Fibroblast of lung (primary cell): ENCODE results near the gene YEATS4. TPM values are rescaled to one million over a fixed set of nuclear protein-coding genes. Genes with fewer than 3 reads are reported as not detected.
A peak's percentile ranks its signal among the peaks of the same experiment; 100 is the strongest.

Experiments
- DNase-seq, 2 donors: peaks; one replicate each; pipeline versions ENCODE4 v3.0.0 to v3.0.0-alpha.2; 2010; ENCODE audit warnings: low read depth in 2 of 2
- H2AFZ ChIP-seq: 2 replicates; pipeline ENCODE4 v1.5.1; 2012; ENCODE audit warnings: low read length, control low read depth, inconsistent platforms
- H3K27ac ChIP-seq: 2 replicates; pipeline ENCODE4 v1.5.1; 2011; ENCODE audit warnings: low read length, control low read depth; ENCODE audit not compliant: insufficient read depth
- H3K27me3 ChIP-seq: 2 replicates; pipeline ENCODE4 v1.5.1; 2011; ENCODE audit warnings: mild to moderate bottlenecking, low read length; ENCODE audit not compliant: control insufficient read depth, insufficient read depth
- H3K36me3 ChIP-seq: 2 replicates; pipeline ENCODE4 v1.5.1; 2011; ENCODE audit warnings: low read length; ENCODE audit not compliant: control insufficient read depth, insufficient read depth
- H3K4me1 ChIP-seq: 2 replicates; pipeline ENCODE4 v1.5.1; 2011; ENCODE audit warnings: low read length; ENCODE audit not compliant: control insufficient read depth, insufficient read depth; ENCODE audit errors: extremely low read depth
- H3K4me2 ChIP-seq: 2 replicates; pipeline ENCODE4 v1.5.1; 2011; ENCODE audit warnings: low read length, control low read depth; ENCODE audit not compliant: insufficient read depth; ENCODE audit errors: extremely low read depth
- H3K4me3 ChIP-seq, 4 experiments: fragments of 200-600 bp in 1 of 4; sonication (generic) in 1 of 4; replicated peaks in 1 of 4; 2 replicates each; pipeline ENCODE4 v1.5.1; 2011 to 2016; ENCODE audit warnings: low read length in 4 of 4, low read depth in 3 of 4, mild to moderate bottlenecking in 3 of 4, control low read depth in 2 of 4, inconsistent platforms in 1 of 4, mixed read lengths in 1 of 4; ENCODE audit not compliant: insufficient read depth in 1 of 4; ENCODE audit errors: control extremely low read depth in 1 of 4
- H3K79me2 ChIP-seq: 2 replicates; pipeline ENCODE4 v1.5.1; 2012; ENCODE audit warnings: mild to moderate bottlenecking, low read length, inconsistent platforms; ENCODE audit not compliant: control insufficient read depth, insufficient read depth
- H3K9ac ChIP-seq: 2 replicates; pipeline ENCODE4 v1.5.1; 2011; ENCODE audit warnings: mild to moderate bottlenecking, low read length, control low read depth; ENCODE audit not compliant: insufficient read depth
- H3K9me3 ChIP-seq: 2 replicates; pipeline ENCODE4 v1.5.1; 2012; ENCODE audit warnings: low read depth, low read length; ENCODE audit not compliant: control insufficient read depth, insufficient read depth
- H4K20me1 ChIP-seq: 2 replicates; pipeline ENCODE4 v1.5.1; 2011; ENCODE audit warnings: low read length; ENCODE audit not compliant: control insufficient read depth, insufficient read depth; ENCODE audit errors: extremely low read depth
- EZH2 ChIP-seq: IDR thresholded peaks from 2 replicates; pipeline ENCODE4 v1.5.1; 2012; ENCODE audit warnings: low read length, control low read depth, mild to moderate bottlenecking; ENCODE audit errors: missing control alignments
- polyA plus RNA-seq, 2 donors: library from polyadenylated mRNA; depleted of rRNA in 1 of 2; stranded (reverse) in 1 of 2; unstranded in 1 of 2; fragments of >200 nt; gene quantifications; 2 replicates each; pipeline ENCODE4 v1.2.1, GENCODE V29; 2011 to 2012; ENCODE audit warnings: missing spikeins in 1 of 2
- total RNA-seq: library from RNA; depleted of rRNA; stranded (reverse); fragments of >200 nt; gene quantifications from 2 replicates; pipeline ENCODE4 v1.2.1, GENCODE V29; 2014
- TF ChIP-seq, protein P1 (sequence below), 2 donors: IDR thresholded peaks in 1 of 2; conservative IDR thresholded peaks in 1 of 2; 1 replicate in 1 of 2; 2 replicates in 1 of 2; pipeline ENCODE4 v1.5.1; 2011 to 2012; ENCODE audit warnings: low read length in 2 of 2, control low read depth in 1 of 2, inconsistent platforms in 1 of 2, low read depth in 1 of 2, mild to moderate bottlenecking in 1 of 2

The YEATS4 gene
- total and polyA plus RNA-seq, 2 donors (not counting 1 experiment from before 2014, with no cell fraction given): 14.1 to 16.3 TPM

DNA sequence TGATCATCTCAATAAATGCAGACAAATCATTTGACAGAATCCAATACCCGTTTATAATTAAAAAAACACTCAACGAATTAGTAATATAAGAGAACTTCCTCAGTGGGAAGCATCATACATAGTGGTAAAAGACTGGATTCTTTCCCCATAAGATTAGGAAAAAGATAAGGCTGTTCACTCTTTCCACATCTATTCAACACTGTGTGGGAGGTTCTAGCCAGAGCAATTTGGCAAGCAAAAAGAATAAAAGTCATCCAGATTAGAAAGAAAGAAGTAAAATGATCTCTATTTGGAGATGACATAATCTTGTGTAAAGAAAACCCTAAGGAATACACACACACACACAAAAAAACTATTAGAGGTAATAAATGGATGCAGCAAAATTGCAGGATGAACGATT, 38.4 kb downstream of the YEATS4 start:
- no peaks in the 10 kb centered on the region for H3K27me3 ChIP-seq
- H3K9me3 ChIP-seq: no peaks in the 10 kb centered on the region
- no peak overlapping the region for H3K4me3 ChIP-seq
- H3K9ac ChIP-seq: no peak overlapping the region
- no peaks in the 10 kb centered on the region for H4K20me1 ChIP-seq
- H3K27ac ChIP-seq: no peak overlapping the region
- peak in 1 of 2 donors; percentile 95 for DNase-seq
- no peak overlapping the region for H3K4me2 ChIP-seq
- no peaks in the 10 kb centered on the region for H3K79me2 ChIP-seq
- no peak overlapping the region for H2AFZ ChIP-seq
- no peaks in the 10 kb centered on the region for H3K4me1 ChIP-seq
- H3K36me3 ChIP-seq: no peaks in the 10 kb centered on the region
- TF ChIP-seq EZH2: no peak
- TF ChIP-seq, protein P1, sequence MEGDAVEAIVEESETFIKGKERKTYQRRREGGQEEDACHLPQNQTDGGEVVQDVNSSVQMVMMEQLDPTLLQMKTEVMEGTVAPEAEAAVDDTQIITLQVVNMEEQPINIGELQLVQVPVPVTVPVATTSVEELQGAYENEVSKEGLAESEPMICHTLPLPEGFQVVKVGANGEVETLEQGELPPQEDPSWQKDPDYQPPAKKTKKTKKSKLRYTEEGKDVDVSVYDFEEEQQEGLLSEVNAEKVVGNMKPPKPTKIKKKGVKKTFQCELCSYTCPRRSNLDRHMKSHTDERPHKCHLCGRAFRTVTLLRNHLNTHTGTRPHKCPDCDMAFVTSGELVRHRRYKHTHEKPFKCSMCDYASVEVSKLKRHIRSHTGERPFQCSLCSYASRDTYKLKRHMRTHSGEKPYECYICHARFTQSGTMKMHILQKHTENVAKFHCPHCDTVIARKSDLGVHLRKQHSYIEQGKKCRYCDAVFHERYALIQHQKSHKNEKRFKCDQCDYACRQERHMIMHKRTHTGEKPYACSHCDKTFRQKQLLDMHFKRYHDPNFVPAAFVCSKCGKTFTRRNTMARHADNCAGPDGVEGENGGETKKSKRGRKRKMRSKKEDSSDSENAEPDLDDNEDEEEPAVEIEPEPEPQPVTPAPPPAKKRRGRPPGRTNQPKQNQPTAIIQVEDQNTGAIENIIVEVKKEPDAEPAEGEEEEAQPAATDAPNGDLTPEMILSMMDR (conservative IDR thresholded peaks at IDR 0.05 in 1 of 2, IDR thresholded peaks at IDR 0.05 in 1 of 2; ENCODE audit: low read depth in 1 of 2, low read length in 2 of 2): no peak

DNA sequence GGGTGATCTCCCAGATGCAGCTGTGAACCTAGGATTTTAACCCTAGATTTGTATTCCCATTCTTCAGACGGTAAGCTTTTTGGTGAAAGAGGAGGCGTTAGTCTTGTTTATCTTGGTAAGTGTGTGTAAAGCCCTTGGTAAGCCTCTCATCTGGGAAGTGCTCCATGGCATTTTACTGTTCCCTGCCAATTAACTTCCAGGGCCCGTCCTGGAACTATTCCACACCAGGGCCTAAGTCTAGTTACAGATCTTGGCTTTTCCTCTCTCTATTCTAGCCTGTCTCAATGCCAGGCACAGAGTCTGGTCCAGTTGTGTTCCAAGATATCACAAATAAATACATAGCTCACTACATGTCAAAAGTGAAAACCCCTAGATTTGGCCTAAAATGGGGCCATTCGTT, 42.4 kb downstream of the YEATS4 start:
- TF ChIP-seq, protein P1 (conservative IDR thresholded peaks at IDR 0.05 in 1 of 2, IDR thresholded peaks at IDR 0.05 in 1 of 2; ENCODE audit: low read depth in 1 of 2, low read length in 2 of 2): no peak
- TF ChIP-seq EZH2: no peak
- H3K4me2 ChIP-seq: no peak overlapping the region
- peak in 1 of 2 donors; percentile 68 for DNase-seq
- H3K79me2 ChIP-seq: no peaks in the 10 kb centered on the region
- no peaks in the 10 kb centered on the region for H4K20me1 ChIP-seq
- no peak overlapping the region for H3K4me3 ChIP-seq
- H2AFZ ChIP-seq: no peak overlapping the region
- no peaks in the 10 kb centered on the region for H3K9me3 ChIP-seq
- H3K27me3 ChIP-seq: no peaks in the 10 kb centered on the region
- H3K36me3 ChIP-seq: no peaks in the 10 kb centered on the region
- H3K4me1 ChIP-seq: peaks cover 8% of the 10 kb centered on the region
- no peak overlapping the region for H3K9ac ChIP-seq
- no peak overlapping the region for H3K27ac ChIP-seq

DNA sequence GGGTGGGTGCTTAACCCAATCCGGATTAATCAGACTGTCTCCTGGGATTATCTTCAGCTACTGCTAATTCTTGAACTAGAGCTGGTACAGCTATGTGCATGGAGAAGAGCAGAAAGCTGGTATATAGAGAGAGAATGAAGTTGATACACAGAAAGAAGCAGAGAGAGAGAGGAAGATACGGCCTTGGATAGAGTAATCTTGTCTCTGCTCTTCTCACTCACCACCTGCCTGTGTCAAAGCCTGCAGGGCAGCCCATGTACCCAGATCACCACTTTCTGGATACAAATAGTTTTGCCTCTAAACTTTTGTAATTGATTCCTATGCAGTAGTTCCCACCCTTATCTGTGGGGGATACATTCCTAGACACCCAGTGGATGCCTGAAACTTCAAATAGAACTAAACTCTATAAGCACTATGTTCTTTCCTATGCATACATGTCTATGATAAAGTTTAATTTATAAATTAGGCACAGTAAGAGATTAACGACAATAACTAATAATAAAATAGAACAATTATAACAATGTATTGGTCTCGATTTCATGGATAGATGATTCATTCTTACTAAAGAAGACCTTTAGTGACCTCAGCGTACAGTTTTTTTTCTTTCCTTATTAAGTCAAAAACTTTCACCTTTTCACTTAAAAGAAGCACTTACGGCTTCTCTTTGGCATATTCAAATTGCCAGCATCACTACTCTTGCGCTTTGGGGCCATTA, 45.5 kb downstream of the YEATS4 start:
- peaks cover 8% of the 10 kb centered on the region for H3K4me1 ChIP-seq
- no peaks in the 10 kb centered on the region for H3K27me3 ChIP-seq
- H3K4me3 ChIP-seq: no peak overlapping the region
- no peak overlapping the region for H3K4me2 ChIP-seq
- H3K36me3 ChIP-seq: no peaks in the 10 kb centered on the region
- no peaks in the 10 kb centered on the region for H3K9me3 ChIP-seq
- no peak overlapping the region for H3K9ac ChIP-seq
- TF ChIP-seq EZH2: no peak
- TF ChIP-seq, protein P1 (conservative IDR thresholded peaks at IDR 0.05 in 1 of 2, IDR thresholded peaks at IDR 0.05 in 1 of 2; ENCODE audit: low read depth in 1 of 2, low read length in 2 of 2): no peak
- no peak overlapping the region for H2AFZ ChIP-seq
- no peak overlapping the region for H3K27ac ChIP-seq
- no peaks in the 10 kb centered on the region for H4K20me1 ChIP-seq
- DNase-seq: peak in 1 of 2 donors; percentile 74
- no peaks in the 10 kb centered on the region for H3K79me2 ChIP-seq
